Ascending aorta (tissue), 2 donors: ENCODE data around the gene DFFA. TPM values are rescaled to one million over a fixed set of nuclear protein-coding genes. Genes with fewer than 3 reads are reported as not detected.
"Not testable (repeated sequence)": the region's sequence is repeated elsewhere in the genome, so short reads cannot be mapped to it uniquely, and the experiment has no call there.

Experiments
- DNase-seq, 2 donors: peaks; one replicate each; pipeline ENCODE4 v3.0.0-alpha.2; 2019; ENCODE audit warnings: low spot score in 2 of 2
- H3K27ac ChIP-seq, 2 donors: fragments of 200-600 bp; sonication (generic); one replicate each; pipeline ENCODE4 v1.5.1; 2016 to 2017; ENCODE audit warnings: mild to moderate bottlenecking in 1 of 2
- H3K27me3 ChIP-seq: fragments of 200-600 bp; sonication (generic); one replicate; pipeline ENCODE4 v1.5.1; 2017
- H3K36me3 ChIP-seq, 2 donors: fragments of 200-600 bp; sonication (generic); one replicate each; pipeline ENCODE4 v1.5.1; 2016
- H3K4me1 ChIP-seq, 2 donors: fragments of 200-600 bp; sonication (generic); one replicate each; pipeline ENCODE4 v1.5.1; 2016 to 2017; ENCODE audit warnings: mild to moderate bottlenecking in 1 of 2
- H3K4me3 ChIP-seq, 2 donors: fragments of 200-600 bp; sonication (generic); one replicate each; pipeline ENCODE4 v1.5.1; 2016 to 2017; ENCODE audit warnings: mild to moderate bottlenecking in 1 of 2
- H3K9me3 ChIP-seq, 2 donors: fragments of 200-600 bp; sonication (generic); one replicate each; pipeline ENCODE4 v1.5.1; 2016
- CTCF ChIP-seq, 3 experiments: fragments of 200-600 bp in 2 of 3; fragments of 450-650 bp in 1 of 3; sonication (generic) in 2 of 3; IDR thresholded peaks; one replicate each; pipeline ENCODE4 v1.5.1; 2016 to 2019; ENCODE audit warnings: antibody characterized with exemption in 3 of 3, mild to moderate bottlenecking in 1 of 3, moderate library complexity in 1 of 3
- intact Hi-C: fragments of 100-400 bp; cut with DNase I; formaldehyde crosslinking; loops from one replicate; pipeline ENCODE4 v1.15.1; 2023
- total RNA-seq: library from RNA; depleted of rRNA; stranded (reverse); fragments of >200 nt; gene quantifications from one replicate; pipeline ENCODE4 v1.1.0, GENCODE V29; 2016

The DFFA gene
- total RNA-seq, 1 donor from 2014 or later, result 11.8 TPM

- TF ChIP-seq CTCF (IDR thresholded peaks at IDR 0.05), result peak; percentile 76 to 94 (median 85)
- DNase-seq, result peak in 1 of 2 donors; percentile 84
- Histone ChIP-seq H3K27me3 (no peaks in the 10 kb centered on the region), H3K4me3 (peak overlapping the region in 1 of 2 donors; percentile 14), H3K9me3 (no peaks in the 10 kb centered on the region), H3K4me1 (peaks cover 13 to 16% of the 10 kb centered on the region in 2 donors), H3K36me3 (no peaks in the 10 kb centered on the region), H3K27ac (no peak overlapping the region)
- intact Hi-C loops, result loop anchor here (1.0 to 5.0 kb wide), 2 partner anchors 360 to 435 kb away; no protein-coding TSS in a partner anchor
Measured at GRCh38 chr1:10507111-10507879, 35.0 kb upstream of the DFFA start.

DNA sequence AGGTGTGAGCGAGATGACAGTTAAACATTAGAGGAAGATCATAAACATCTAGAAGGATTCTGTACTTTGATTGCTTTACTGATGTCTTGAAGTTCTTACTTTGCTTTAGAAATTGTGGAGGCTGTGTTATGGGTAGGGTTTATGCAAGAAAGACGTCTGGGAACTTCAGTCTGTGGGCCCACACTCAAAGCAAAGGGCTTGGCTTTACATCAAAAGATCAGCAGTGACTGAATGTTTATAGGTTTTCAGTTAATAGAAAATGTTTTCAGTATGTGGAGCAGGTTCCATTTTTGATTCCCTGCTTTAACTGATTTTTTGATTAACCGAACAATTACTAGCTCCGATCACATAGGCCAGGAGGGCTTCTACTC, 34.3 kb upstream of the DFFA start:
- Histone ChIP-seq H3K9me3 (no peaks in the 10 kb centered on the region), H3K36me3 (no peaks in the 10 kb centered on the region), H3K27ac (no peak overlapping the region), H3K4me3 (no peak overlapping the region), H3K27me3 (no peaks in the 10 kb centered on the region), H3K4me1 (peaks cover 13 to 16% of the 10 kb centered on the region in 2 donors)
- TF ChIP-seq CTCF (IDR thresholded peaks at IDR 0.05), result no peak
- DNase-seq, result no peak
- intact Hi-C loops, result loop anchor here (1.0 to 5.0 kb wide), 2 partner anchors 361 to 436 kb away; no protein-coding TSS in a partner anchor

DNA sequence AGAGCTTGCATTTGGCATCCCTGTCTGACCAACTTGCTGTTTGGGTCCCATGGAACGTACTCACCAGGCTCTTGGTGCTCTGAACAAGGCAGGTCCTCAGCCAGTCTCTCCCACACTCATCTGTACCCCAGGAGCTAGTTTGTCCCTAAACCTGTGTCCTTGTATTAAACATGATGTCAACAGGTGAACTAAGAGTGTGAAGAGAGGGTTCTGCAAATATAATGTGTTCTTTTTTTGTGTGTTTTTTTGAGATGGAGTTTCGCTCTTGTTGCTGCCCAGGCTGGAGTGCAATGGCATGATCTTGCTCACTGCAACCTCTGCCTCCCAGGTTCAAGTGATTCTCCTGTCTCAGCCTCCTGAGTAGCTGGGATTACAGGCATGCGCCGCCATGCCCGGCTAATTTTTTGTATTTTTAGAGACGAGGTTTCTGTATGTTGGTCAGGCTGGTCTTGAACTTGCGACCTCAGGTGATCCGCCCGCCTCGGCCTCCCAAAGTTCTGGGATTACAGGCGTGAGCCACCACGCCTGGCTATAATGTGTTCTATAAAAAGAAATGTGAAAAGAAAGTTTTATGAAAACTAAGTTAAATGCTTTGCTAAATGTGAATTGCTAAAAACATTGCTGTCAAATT, 33.8 kb upstream of the DFFA start:
- H3K4me3 ChIP-seq, DNase-seq, H3K9me3 ChIP-seq, H3K27ac ChIP-seq, H3K27me3 ChIP-seq, H3K36me3 ChIP-seq: not testable (repeated sequence)
- intact Hi-C loops, result loop anchor here (5.0 kb wide), 1 partner anchor 436 kb away; no protein-coding TSS in a partner anchor
- peaks cover 11 to 12% of the 10 kb centered on the region in 2 donors for H3K4me1 ChIP-seq

GRCh38 chr1:10504249-10504648, 31.9 kb upstream of the DFFA start:
- Histone ChIP-seq H3K4me3 (no peak overlapping the region), H3K9me3 (no peaks in the 10 kb centered on the region), H3K36me3 (no peaks in the 10 kb centered on the region), H3K27ac (no peak overlapping the region), H3K4me1 (peaks cover 3 to 4% of the 10 kb centered on the region in 2 donors), H3K27me3 (no peaks in the 10 kb centered on the region)
- DNase-seq, result no peak
- intact Hi-C loops, result no loop called here
- no peak for TF ChIP-seq CTCF (IDR thresholded peaks at IDR 0.05)

DNA sequence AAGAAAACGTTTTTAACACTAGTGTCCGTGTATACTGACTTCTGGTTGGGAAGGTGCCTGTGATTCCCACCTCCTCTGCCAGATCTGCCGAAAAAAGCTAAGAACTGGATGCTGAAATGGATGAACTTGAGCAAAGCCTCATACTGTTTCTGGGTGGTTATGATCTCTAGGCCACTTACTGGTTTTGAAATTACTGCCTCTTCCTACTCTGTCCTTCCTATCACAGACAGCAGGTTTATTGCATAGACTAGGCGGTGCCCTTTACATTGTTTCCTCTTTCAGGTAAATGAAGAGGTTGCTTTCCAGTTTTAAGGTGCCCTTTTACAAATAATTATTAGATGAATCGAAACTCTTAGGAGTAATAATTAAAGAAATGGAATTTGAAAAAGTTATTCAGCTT, 29.9 kb upstream of the DFFA start:
- Histone ChIP-seq H3K9me3 (no peaks in the 10 kb centered on the region), H3K4me3 (no peak overlapping the region), H3K27ac (no peak overlapping the region), H3K4me1 (no peaks in the 10 kb centered on the region), H3K27me3 (no peaks in the 10 kb centered on the region), H3K36me3 (no peaks in the 10 kb centered on the region)
- no peak for DNase-seq
- intact Hi-C loops, result no loop called here
- TF ChIP-seq CTCF (IDR thresholded peaks at IDR 0.05), result no peak

GRCh38 chr1:10498231-10498630, 25.9 kb upstream of the DFFA start:
- DNase-seq, result no peak
- no peak overlapping the region for H3K4me3 ChIP-seq
- H3K36me3 ChIP-seq, result peaks cover 0 to 6% of the 10 kb centered on the region in 2 donors
- H3K27ac ChIP-seq, result no peak overlapping the region
- peaks cover 3 to 7% of the 10 kb centered on the region in 2 donors for H3K4me1 ChIP-seq
- TF ChIP-seq CTCF (IDR thresholded peaks at IDR 0.05), result no peak
- intact Hi-C loops, result loop anchor here (2.0 to 10.0 kb wide), 2 partner anchors 53 to 123 kb away; no protein-coding TSS in a partner anchor
- no peaks in the 10 kb centered on the region for H3K27me3 ChIP-seq
- H3K9me3 ChIP-seq, result no peaks in the 10 kb centered on the region
